Upper lobe of left lung (tissue), 6 donors: Measurements from ENCODE around the gene GFOD2. TPM values are rescaled to one million over a fixed set of nuclear protein-coding genes. Genes with fewer than 3 reads are reported as not detected.

Experiments
- ATAC-seq, 2 donors: fragments of 200-7000 bp; cut with Tn5 transposase; one replicate each; pipeline ENCODE4 v1.9.1; 2022; ENCODE audit warnings: mild to moderate bottlenecking in 2 of 2, moderate library complexity in 2 of 2; ENCODE audit not compliant: low FRiP score in 2 of 2
- DNase-seq, 2 donors: peaks; one replicate each; pipeline ENCODE4 v3.0.0-alpha.2; 2019 to 2020
- H3K27ac ChIP-seq, 4 donors: fragments of 200-600 bp; sonication (generic); one replicate each; pipeline ENCODE4 v1.5.1; 2016 to 2019
- H3K27me3 ChIP-seq, 4 donors: fragments of 200-600 bp; sonication (generic); one replicate each; pipeline ENCODE4 v1.5.1; 2017 to 2019
- H3K36me3 ChIP-seq, 4 donors: fragments of 200-600 bp; sonication (generic); one replicate each; pipeline ENCODE4 v1.5.1; 2016 to 2019
- H3K4me1 ChIP-seq, 4 donors: fragments of 200-600 bp; sonication (generic); one replicate each; pipeline ENCODE4 v1.5.1; 2018 to 2019
- H3K4me3 ChIP-seq, 4 donors: fragments of 200-600 bp; sonication (generic); one replicate each; pipeline ENCODE4 v1.5.1; 2017 to 2019; ENCODE audit warnings: mild to moderate bottlenecking in 2 of 4, moderate library complexity in 1 of 4
- H3K9me3 ChIP-seq, 4 donors: fragments of 200-600 bp; sonication (generic); one replicate each; pipeline ENCODE4 v1.5.1; 2018 to 2019
- CTCF ChIP-seq, 6 experiments: fragments of 450-650 bp in 4 of 6; fragments of 200-600 bp in 2 of 6; sonication (generic) in 2 of 6; IDR thresholded peaks; one replicate each; pipeline ENCODE4 v1.5.1; 2016 to 2019; ENCODE audit warnings: antibody characterized with exemption in 6 of 6
- EP300 ChIP-seq, 4 donors: sonication (generic); formaldehyde crosslinking; IDR thresholded peaks; one replicate each; pipeline ENCODE4 v1.5.1; 2017; ENCODE audit warnings: antibody characterized with exemption in 4 of 4, control low read depth in 2 of 4
- POLR2A ChIP-seq, 4 donors: fragments of 450-650 bp; IDR thresholded peaks; one replicate each; pipeline ENCODE4 v1.5.1; 2016 to 2017; ENCODE audit warnings: antibody characterized with exemption in 4 of 4, mild to moderate bottlenecking in 2 of 4
- POLR2AphosphoS5 ChIP-seq, 2 donors: sonication (generic); formaldehyde crosslinking; IDR thresholded peaks; one replicate each; pipeline ENCODE4 v1.5.1; 2017; ENCODE audit warnings: antibody characterized with exemption in 2 of 2
- WGBS, 2 donors: methylation state at CpG; one replicate each; pipeline ENCODE4 v1.1.5; 2017 to 2018; 5-methylcytosine and 5-hydroxymethylcytosine counted together
- total RNA-seq, 6 donors: library from RNA; depleted of rRNA in 4 of 6; stranded (reverse); fragments of >200 nt in 4 of 6; gene quantifications; one replicate each; pipeline versions ENCODE4 v1.1.0 to v1.2.1, GENCODE V29; 2016 to 2021
- donor health status: DM: no; HTN: no; CAD: no; lungs with moderate emphysema.
- donor health status: DM: no; HTN: yes; CAD: no; lungs with severe emphysema.

Gene GFOD2
- total RNA-seq, result 10 to 100 TPM; 14.3 to 21.0 (median 17.0) TPM

GRCh38 chr16:67719048-67719777, at the start of gene GFOD2:
GFOD2 (minus strand) TSS chr16:67719316; CDS start chr16:67685715, 33,601 bp downstream.
- 0 to 1% methylated on average over 13 to 41 of the region's 59 CpGs for WGBS, 2 donors
- H3K27me3 ChIP-seq, result no peaks in the 10 kb centered on the region
- TF ChIP-seq POLR2A (IDR thresholded peaks at IDR 0.05), result peak in 3 of 4 donors; percentile 54 to 90 (median 84)
- peak; percentile 77 to 92 for TF ChIP-seq POLR2AphosphoS5 (IDR thresholded peaks at IDR 0.05)
- TF ChIP-seq EP300 (IDR thresholded peaks at IDR 0.05), result peak in 1 of 4 donors; percentile 41
- TF ChIP-seq CTCF (IDR thresholded peaks at IDR 0.05), result peak in 1 of 6 experiments; percentile 29
- peaks cover 17 to 48% (median 26%) of the 10 kb centered on the region in 4 donors for H3K4me1 ChIP-seq
- ATAC-seq (peak; percentile 98 to 99), DNase-seq (peak; percentile 97)
- peak within 1 kb of the TSS; percentile 80 to 92 (median 85) for H3K27ac ChIP-seq
- no peaks in the 10 kb centered on the region for H3K9me3 ChIP-seq
- H3K36me3 ChIP-seq, result peaks cover 0 to 8% (median 3%) of the 10 kb centered on the region in 4 donors
- H3K4me3 ChIP-seq, result peak within 1 kb of the TSS; percentile 86 to 97 (median 92)

GRCh38 chr16:67767953-67768352, 48.8 kb upstream of the GFOD2 start:
- H3K36me3 ChIP-seq, result peaks cover 0 to 36% (median 2%) of the 10 kb centered on the region in 4 donors
- peaks cover 3 to 14% (median 5%) of the 10 kb centered on the region in 4 donors for H3K4me1 ChIP-seq
- ATAC-seq, result no peak
- 64 to 69% methylated on average over 7 of the region's 7 CpGs for WGBS, 2 donors
- H3K9me3 ChIP-seq, result no peaks in the 10 kb centered on the region
- H3K4me3 ChIP-seq, result no peak overlapping the region
- no peaks in the 10 kb centered on the region for H3K27me3 ChIP-seq
- TF ChIP-seq CTCF (IDR thresholded peaks at IDR 0.05) (no peak), POLR2AphosphoS5 (IDR thresholded peaks at IDR 0.05) (no peak), POLR2A (IDR thresholded peaks at IDR 0.05) (no peak), EP300 (IDR thresholded peaks at IDR 0.05) (no peak)
- DNase-seq, result peak in 1 of 2 donors; percentile 34
- no peak overlapping the region for H3K27ac ChIP-seq

GRCh38 chr16:67766291-67766690, 47.2 kb upstream of the GFOD2 start:
- Histone ChIP-seq H3K4me3 (no peak overlapping the region), H3K27me3 (no peaks in the 10 kb centered on the region), H3K9me3 (no peaks in the 10 kb centered on the region), H3K27ac (no peak overlapping the region), H3K4me1 (no peaks in the 10 kb centered on the region), H3K36me3 (peaks cover 0 to 32% (median 5%) of the 10 kb centered on the region in 4 donors)
- DNase-seq (no peak), ATAC-seq (no peak)
- no peak for TF ChIP-seq CTCF (IDR thresholded peaks at IDR 0.05)
- no peak for TF ChIP-seq POLR2A (IDR thresholded peaks at IDR 0.05)
- no peak for TF ChIP-seq EP300 (IDR thresholded peaks at IDR 0.05)
- TF ChIP-seq POLR2AphosphoS5 (IDR thresholded peaks at IDR 0.05), result no peak
- WGBS, 2 donors, result 97 to 99% methylated on average over 3 to 4 of the region's 4 CpGs

GRCh38 chr16:67764158-67764667, 45.1 kb upstream of the GFOD2 start:
- Histone ChIP-seq H3K27ac (no peak overlapping the region), H3K36me3 (peaks cover 0 to 18% (median 8%) of the 10 kb centered on the region in 4 donors), H3K4me1 (no peaks in the 10 kb centered on the region), H3K27me3 (no peaks in the 10 kb centered on the region), H3K4me3 (no peak overlapping the region), H3K9me3 (no peaks in the 10 kb centered on the region)
- DNase-seq (no peak), ATAC-seq (no peak)
- 97 to 98% methylated on average over 7 of the region's 7 CpGs for WGBS, 2 donors
- TF ChIP-seq CTCF (IDR thresholded peaks at IDR 0.05), result no peak
- TF ChIP-seq POLR2A (IDR thresholded peaks at IDR 0.05), result no peak
- TF ChIP-seq EP300 (IDR thresholded peaks at IDR 0.05), result no peak
- TF ChIP-seq POLR2AphosphoS5 (IDR thresholded peaks at IDR 0.05), result no peak
